GM19395 (cell line): ENCODE data around the gene LIN7A.
"Not testable (repeated sequence)": the region's sequence is repeated elsewhere in the genome, so short reads cannot be mapped to it uniquely, and the experiment has no call there.

Experiments
- ATAC-seq: cut with Tn5 transposase; IDR thresholded peaks from one replicate; pipeline ENCODE4 v1.9.1; 2021; ENCODE audit warnings: mild to moderate bottlenecking, moderate library complexity; ENCODE audit not compliant: unreplicated experiment

The LIN7A gene

DNA sequence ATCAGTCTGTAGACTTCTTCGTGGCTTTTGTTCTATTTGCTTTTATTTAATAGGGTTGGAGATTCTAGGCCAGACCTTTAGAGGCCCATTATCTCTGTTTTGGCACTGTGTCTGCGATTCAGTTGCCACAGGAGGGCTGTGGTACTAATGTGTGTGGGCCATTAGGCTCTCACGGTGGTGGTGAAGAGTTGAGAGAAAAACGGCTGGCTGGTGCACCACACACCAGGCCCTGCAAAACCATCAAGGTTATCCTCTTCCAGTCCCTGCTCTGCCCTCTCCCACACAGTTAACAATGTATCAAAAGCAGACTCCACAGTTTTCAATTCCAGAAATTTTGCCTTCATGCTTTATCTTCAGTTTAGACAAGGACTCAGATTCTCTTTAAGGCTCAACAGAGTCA lies 123.3 kb downstream of the LIN7A start:
- ATAC-seq: peak; percentile 3

GRCh38 chr12:80813820-80814219 lies 123.9 kb downstream of the LIN7A start:
- ATAC-seq: peak; percentile 62

DNA sequence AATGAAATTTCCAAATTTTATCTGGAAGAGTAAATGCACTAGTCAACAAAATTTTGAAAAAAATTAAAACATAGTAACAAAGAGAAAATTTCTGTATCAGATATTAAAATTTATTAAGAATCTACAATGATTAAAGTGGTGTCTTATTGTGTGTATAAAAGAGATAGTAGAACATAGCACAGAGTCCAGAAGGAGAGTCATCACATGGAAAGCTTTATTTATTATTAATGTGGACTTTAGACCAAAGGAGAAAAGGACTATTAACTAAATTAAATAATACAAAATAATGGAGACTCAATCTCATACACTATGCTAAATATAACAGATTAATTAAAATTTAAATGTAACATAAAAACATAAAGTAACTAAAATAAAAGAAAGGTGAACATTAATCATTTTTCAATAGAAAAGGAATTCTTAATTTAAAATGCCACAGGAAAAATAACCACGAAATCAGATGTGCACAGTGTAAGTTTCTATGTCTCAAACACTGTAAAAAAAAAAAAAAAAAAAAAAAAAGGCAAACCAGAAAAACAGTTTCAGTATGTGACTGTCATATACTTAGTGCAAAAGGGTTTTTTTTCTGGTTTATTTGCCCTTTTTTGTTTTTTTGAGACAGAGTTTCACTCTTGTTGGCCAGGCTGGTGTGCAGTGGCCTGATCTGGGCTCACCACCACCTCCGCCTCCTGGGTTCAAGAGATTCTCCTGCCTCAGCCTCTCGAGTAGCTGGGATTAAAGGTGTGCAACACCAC lies 125.6 kb downstream of the LIN7A start:
- ATAC-seq: no peak

- no peak for ATAC-seq
These were observed 126.9 kb downstream of the LIN7A start for GRCh38 chr12:80810874-80811273.

GRCh38 chr12:80807640-80808288 lies 130.0 kb downstream of the LIN7A start:
- ATAC-seq: peak; percentile 83

- ATAC-seq: no peak
These were observed 132.6 kb downstream of the LIN7A start for GRCh38 chr12:80805106-80805505.

DNA sequence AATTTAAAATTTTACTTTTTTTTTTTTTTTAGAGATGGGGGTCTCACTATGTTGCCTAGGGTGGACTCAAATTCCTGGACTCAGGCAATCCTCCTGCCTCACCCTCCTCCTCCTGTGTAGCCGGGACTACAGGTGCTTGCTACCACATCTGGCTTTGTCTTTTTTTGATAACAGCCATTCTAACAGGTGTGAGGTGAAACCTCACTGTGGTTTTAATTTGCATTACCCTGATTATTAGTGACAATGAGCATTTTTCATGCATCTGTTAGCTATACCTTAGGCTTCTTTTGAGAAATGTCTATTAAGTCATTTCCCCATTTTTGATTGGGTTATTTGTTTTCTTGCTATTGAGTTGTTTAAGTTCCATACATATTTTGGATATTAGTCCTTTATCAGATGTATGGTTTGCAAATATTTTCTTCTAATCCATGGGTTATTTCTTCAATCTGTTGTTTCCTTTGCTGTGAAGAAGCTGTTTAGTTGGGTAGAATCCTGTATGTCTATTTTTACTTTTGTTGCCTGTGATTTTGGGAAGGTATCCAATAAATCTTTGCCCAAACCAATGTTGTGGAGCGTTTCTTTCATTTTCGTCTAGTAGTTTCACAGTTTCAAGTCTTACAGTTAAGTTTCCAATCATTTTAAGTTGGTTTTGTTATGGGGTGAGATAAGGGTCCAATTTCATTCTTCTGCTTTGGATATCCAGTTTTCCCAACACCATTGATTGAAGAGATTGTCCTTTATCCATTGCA lies 134.9 kb downstream of the LIN7A start:
- ATAC-seq: peak; percentile 96

GRCh38 chr12:80798281-80798680 lies 139.5 kb downstream of the LIN7A start:
- ATAC-seq: no peak

- no peak for ATAC-seq
These were observed 143.2 kb downstream of the LIN7A start for GRCh38 chr12:80794551-80794950.

GRCh38 chr12:80792861-80793260 lies 144.9 kb downstream of the LIN7A start:
- ATAC-seq: no peak

DNA sequence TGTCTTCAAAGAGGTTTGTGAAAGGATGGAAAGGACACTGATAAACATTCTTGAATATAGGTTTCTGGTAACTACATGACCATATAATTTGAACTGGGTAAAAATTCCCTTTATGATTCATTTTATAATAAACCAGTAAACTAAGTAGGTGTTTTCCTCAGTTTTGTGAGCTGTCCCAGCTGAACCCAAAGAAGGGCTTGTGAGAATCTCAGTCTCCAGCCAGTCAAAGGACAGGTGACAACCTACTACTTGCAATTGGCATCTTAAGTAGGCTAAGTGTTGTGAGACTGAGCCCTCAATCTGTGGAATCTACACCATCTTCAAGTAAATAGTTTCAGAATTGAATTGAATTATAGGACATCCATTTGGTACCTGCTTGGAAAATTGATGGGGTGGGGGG lies 145.9 kb downstream of the LIN7A start:
- ATAC-seq: no peak

GRCh38 chr12:80788407-80788806 lies 149.3 kb downstream of the LIN7A start:
- ATAC-seq: not testable (repeated sequence)

DNA sequence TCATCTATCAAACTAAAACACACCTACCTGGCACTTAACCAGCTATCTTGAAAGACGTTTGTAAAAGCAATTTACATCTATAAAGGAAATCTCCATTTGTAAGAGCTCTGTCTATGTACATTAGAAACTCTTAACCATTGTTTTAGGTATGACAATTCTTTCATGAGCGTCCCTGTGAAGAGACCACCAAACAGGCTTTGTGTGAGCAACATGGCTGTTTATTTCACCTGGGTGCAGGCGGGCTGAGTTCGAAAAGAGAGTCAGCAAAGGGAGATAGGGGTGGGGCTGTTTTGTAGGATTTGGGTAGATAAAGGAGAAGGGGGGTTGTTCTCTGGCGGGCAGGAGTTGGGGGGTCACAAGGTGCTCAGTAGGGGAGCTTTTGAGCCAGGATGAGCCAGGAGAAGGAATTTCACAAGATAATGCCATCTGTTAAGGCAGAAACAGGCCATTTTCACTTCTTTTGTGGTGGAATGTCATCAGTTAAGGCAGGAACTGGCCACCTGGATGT lies 154.7 kb downstream of the LIN7A start:
- ATAC-seq: not testable (repeated sequence)

DNA sequence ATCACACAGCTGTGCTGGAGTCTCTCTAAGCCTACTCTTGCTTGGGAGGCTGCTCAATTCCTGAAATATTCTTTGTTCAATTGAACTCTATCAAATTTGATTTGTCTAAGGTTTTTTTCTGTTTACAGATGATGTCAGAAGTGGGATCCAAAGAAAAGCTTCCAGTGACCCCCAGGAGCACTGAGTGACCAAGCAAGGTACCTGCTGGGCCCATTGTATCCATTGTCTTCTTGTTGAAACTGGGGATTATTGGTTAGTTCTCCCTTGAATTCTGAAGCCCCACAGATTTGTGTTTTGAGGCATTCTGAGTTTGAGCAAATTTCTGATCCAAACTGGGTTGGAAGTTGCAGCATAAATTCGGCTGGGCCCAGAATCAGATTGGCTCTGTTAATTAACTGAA lies 156.4 kb downstream of the LIN7A start:
- ATAC-seq: no peak

DNA sequence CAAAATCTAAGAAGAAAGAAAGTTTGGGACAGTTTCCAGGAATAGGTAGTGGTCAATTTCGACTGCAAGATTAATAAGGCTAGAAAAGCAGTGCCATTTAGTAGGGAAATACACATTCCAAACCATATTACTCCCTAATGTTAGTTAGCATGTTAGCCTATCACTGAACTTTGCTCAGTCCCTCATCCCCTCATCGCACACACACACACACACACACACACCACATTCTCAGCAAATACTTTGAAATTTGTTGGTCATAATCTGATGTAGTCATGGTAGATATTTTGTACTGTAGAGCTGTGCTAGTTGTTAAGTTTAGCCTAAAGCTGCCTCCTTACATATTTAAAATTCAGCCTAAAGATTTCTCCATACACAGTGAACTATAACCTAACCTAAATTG lies 157.0 kb downstream of the LIN7A start:
- no peak for ATAC-seq

- peak; percentile 98 for ATAC-seq
These were observed 159.7 kb downstream of the LIN7A start for GRCh38 chr12:80778005-80778541.

- peak; percentile 0 for ATAC-seq
These were observed 160.1 kb downstream of the LIN7A start for GRCh38 chr12:80777587-80777986.

DNA sequence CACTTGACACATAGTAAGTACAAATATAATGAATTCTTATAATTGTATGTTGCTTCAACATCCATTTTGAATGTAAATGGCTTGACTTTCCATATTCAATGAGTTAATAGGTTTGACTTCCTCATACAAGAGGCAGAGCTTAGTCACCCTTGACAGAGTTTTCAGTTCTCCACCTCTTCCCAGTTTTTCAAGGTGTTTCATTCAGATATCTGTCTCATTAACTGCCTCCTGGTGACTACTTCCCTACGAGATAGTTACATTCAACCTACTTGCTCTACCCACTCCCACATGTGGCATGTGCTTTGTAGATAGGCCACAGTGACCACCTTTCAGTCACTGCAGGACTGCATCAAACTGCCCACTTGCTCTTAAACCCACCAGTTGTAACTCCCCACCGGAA lies 161.0 kb downstream of the LIN7A start:
- ATAC-seq: no peak

DNA sequence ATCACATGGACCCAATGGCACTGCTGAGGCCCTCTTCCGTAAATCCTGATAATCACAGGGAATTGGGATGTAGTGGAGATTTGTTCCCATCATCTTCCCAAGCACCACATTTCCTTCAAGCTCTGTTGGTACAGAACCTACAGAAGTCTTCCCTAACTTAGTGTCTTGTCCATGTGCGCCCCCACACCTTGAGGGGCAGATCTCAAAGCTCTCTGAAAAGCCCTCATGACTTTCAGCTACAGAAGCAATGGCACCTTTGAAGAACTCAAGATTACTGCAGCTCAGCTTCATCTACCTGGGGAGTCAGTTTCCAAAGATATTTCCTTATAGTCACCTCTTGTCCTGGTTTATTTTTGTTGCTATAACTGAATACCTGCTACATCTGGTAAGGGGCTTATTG lies 166.8 kb downstream of the LIN7A start:
- no peak for ATAC-seq

DNA sequence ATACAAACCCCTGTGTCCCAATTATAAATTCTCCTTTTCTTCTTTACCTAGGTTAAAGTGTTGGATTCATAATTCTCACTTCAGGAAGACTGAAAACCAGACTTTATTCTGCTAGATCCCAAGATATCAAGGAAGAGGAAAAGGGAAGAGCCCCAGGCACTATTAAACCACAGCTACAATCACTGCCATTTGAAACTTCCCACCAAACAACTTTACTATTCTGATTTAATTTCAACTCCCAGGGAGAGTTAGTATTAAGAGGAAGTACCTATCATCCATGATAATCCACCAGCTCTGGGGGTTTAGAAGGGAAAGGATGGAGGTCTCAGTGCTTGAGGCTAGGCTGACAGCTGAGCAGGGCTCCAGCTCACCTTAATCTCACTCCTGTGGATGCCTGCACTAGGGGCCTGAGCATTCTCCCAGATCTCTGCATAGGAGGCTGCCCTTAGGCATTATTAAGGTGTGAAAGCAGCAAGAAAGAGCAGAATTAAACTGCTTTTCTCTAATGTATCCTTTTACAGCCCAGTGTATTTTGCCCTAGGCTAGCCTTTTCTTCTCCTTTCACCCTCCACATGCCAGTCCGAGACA lies 168.1 kb downstream of the LIN7A start:
- no peak for ATAC-seq

- peak; percentile 87 for ATAC-seq
These were observed 170.8 kb downstream of the LIN7A start for GRCh38 chr12:80766897-80767296.
